GM23248 (cell line): Measurements from ENCODE around the gene UQCRHL. TPM values are rescaled to one million over a fixed set of nuclear protein-coding genes. Genes with fewer than 3 reads are reported as not detected.
"Not testable (repeated sequence)": the region's sequence is repeated elsewhere in the genome, so short reads cannot be mapped to it uniquely, and the experiment has no call there.

Source experiments
- DNase-seq: peaks from one replicate; pipeline ENCODE4 v3.0.0-alpha.2; 2015
- H2AFZ ChIP-seq: fragments of 200-600 bp; sonication (generic); 2 replicates; pipeline ENCODE4 v1.6.1; 2016; ENCODE audit warnings: antibody characterized with exemption
- H3F3A ChIP-seq: fragments of 200-600 bp; sonication (generic); 2 replicates; pipeline ENCODE4 v1.6.1; 2016; ENCODE audit warnings: mild to moderate bottlenecking, antibody characterized with exemption, mixed run types; ENCODE audit not compliant: insufficient read depth
- H3K27ac ChIP-seq: fragments of 200-600 bp; sonication (generic); 2 replicates; pipeline ENCODE4 v1.5.1; 2016; ENCODE audit warnings: mild to moderate bottlenecking
- H3K27me3 ChIP-seq: fragments of 200-600 bp; sonication (generic); replicated peaks from 2 replicates; pipeline ENCODE4 v1.6.1; 2016; ENCODE audit warnings: mild to moderate bottlenecking; ENCODE audit not compliant: insufficient read depth
- H3K36me3 ChIP-seq: fragments of 200-600 bp; sonication (generic); 2 replicates; pipeline ENCODE4 v1.6.1; 2016; ENCODE audit warnings: low read depth, mild to moderate bottlenecking
- H3K4me1 ChIP-seq: fragments of 200-600 bp; sonication (generic); 2 replicates; pipeline ENCODE4 v1.6.1; 2016; ENCODE audit warnings: mild to moderate bottlenecking; ENCODE audit not compliant: insufficient read depth
- H3K4me2 ChIP-seq: fragments of 200-600 bp; sonication (generic); one replicate; pipeline ENCODE4 v1.6.1; 2016; ENCODE audit warnings: mild to moderate bottlenecking; ENCODE audit not compliant: unreplicated experiment
- H3K4me3 ChIP-seq: fragments of 200-600 bp; sonication (generic); 2 replicates; pipeline ENCODE4 v1.5.1; 2016; ENCODE audit warnings: mild to moderate bottlenecking
- H3K79me2 ChIP-seq: fragments of 200-600 bp; sonication (generic); 2 replicates; pipeline ENCODE4 v1.6.1; 2016; ENCODE audit warnings: mild to moderate bottlenecking; ENCODE audit not compliant: insufficient read depth
- H3K9ac ChIP-seq: fragments of 200-600 bp; sonication (generic); 2 replicates; pipeline ENCODE4 v1.6.1; 2016; ENCODE audit warnings: mild to moderate bottlenecking
- H3K9me2 ChIP-seq: fragments of 200-600 bp; sonication (generic); 2 replicates; pipeline ENCODE4 v1.6.1; 2016; ENCODE audit warnings: mixed run types, mild to moderate bottlenecking, moderate library complexity; ENCODE audit not compliant: insufficient read depth
- H3K9me3 ChIP-seq: fragments of 200-600 bp; sonication (generic); one replicate; pipeline ENCODE4 v1.6.1; 2017; ENCODE audit warnings: low read depth
- H4K20me1 ChIP-seq: fragments of 200-600 bp; sonication (generic); 2 replicates; pipeline ENCODE4 v1.6.0; 2016; ENCODE audit not compliant: insufficient read depth
- EZH2 ChIP-seq: fragments of 200-600 bp; sonication (generic); IDR thresholded peaks from 2 replicates; pipeline ENCODE4 v1.6.1; 2018; ENCODE audit warnings: antibody characterized with exemption, mild to moderate bottlenecking; ENCODE audit not compliant: insufficient read depth, poor library complexity, severe bottlenecking
- EZH2phosphoT487 ChIP-seq: fragments of 200-600 bp; sonication (generic); IDR thresholded peaks from 2 replicates; pipeline ENCODE4 v1.6.1; 2018; ENCODE audit warnings: antibody characterized with exemption, moderate library complexity, mild to moderate bottlenecking, low read depth; ENCODE audit not compliant: insufficient read depth
- WGBS, 2 experiments: methylation state at CpG; one replicate each; pipeline ENCODE4 v1.1.6; 2015 to 2017; ENCODE audit warnings: low lambda C conversion rate in 2 of 2, low coverage in 1 of 2; ENCODE audit errors: missing lambda C conversion rate in 2 of 2; 5-methylcytosine and 5-hydroxymethylcytosine counted together
- in situ Hi-C: fragments of 300-500 bp; cut with MboI; formaldehyde crosslinking; loops from 2 replicates; pipeline ENCODE4 v1.15.0; 2020
- polyA plus RNA-seq: library from polyadenylated mRNA; unstranded; fragments of >200 nt; fragmentation: Nextera tagmentation; extraction: Ambion mirVana; gene quantifications from 2 replicates; pipeline ENCODE4 v1.2.1, GENCODE V29; 2016
- total RNA-seq: library from RNA; depleted of rRNA; stranded (reverse); fragments of >200 nt; shearing (Covaris generic); gene quantifications from 2 replicates; pipeline ENCODE4 v1.2.3, GENCODE V29; 2014

The UQCRHL gene
- total and polyA plus RNA-seq, 2 experiments from 2014 or later = 0.32 to 0.60 TPM

DNA sequence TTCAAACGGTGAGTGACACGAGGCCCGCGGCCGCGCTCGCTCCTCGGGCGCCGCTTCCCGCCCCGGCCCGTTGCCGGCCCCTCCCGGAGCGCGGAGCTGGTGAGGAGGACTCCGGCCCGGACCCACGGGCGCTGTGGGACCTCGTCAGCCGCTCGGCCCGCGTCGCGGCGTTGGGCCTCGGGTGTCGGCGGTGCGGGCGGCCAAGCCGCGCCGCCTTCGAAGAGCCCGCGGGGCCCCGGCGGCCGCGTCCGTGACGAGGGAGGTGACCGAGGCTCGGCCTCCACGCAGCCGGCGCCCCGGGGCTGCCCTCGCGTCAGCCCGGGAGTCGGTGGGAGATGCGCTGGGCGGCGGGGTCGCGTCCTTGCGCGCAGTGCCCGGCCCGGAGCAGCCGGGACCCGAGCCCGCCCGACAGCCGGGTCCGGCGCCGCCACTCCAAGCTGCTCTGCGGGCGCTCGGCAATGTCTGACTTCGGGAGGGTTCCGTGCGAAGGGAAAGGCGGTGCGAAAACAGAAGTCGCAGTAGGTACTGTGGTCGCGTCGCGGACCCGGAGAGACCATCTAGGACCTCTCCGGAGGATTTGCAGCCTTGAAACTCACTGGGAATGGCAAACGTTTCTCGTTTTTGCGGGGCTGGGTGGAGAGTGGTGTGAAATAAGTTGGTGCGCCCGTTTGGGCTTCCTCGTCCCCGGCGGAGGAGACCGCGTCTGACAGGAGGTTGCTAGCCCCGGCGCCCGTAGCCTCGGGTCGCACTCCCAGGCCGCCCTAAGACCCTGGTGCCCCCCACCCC, 40.9 kb upstream of the UQCRHL start:
- H4K20me1 ChIP-seq = no peaks in the 10 kb centered on the region
- H3K4me3 ChIP-seq = peak overlapping the region; percentile 89
- H3K4me1 ChIP-seq = peaks cover 35% of the 10 kb centered on the region
- peak overlapping the region; percentile 96 for H3K27ac ChIP-seq
- peak; percentile 78 for DNase-seq
- H2AFZ ChIP-seq = peak overlapping the region; percentile 38; the same call in 1 of the 2 replicates
- TF ChIP-seq EZH2phosphoT487 (no peak), EZH2 (no peak)
- peak overlapping the region; percentile 97 for H3K4me2 ChIP-seq
- in situ Hi-C loops = no loop called here
- peaks cover 30% of the 10 kb centered on the region for H3F3A ChIP-seq
- 1 to 2% methylated on average over 53 to 78 of the region's 104 CpGs for WGBS, 2 experiments
- no peaks in the 10 kb centered on the region for H3K27me3 ChIP-seq
- peaks cover 83% of the 10 kb centered on the region for H3K79me2 ChIP-seq
- no peaks in the 10 kb centered on the region for H3K36me3 ChIP-seq
- H3K9ac ChIP-seq = peak overlapping the region; percentile 96
- no peaks in the 10 kb centered on the region for H3K9me3 ChIP-seq
- H3K9me2 ChIP-seq = no peaks in the 10 kb centered on the region

DNA sequence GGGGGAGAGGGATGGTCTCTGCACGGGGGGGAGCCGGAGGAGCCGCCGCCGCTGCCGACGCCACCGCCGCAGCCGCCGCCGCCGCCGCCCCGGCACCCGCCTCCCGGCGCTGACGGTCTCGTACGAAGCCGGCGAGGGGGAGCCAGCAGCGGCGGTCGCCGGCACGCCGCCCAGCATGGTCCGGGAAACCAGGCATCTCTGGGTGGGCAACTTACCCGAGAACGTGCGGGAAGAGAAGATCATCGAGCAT, 40.4 kb upstream of the UQCRHL start:
- in situ Hi-C loops = no loop called here
- Histone ChIP-seq H3K4me3 (peak overlapping the region; percentile 89), H3K79me2 (peaks cover 77% of the 10 kb centered on the region), H4K20me1 (no peaks in the 10 kb centered on the region), H3K9me2 (no peaks in the 10 kb centered on the region), H3K27ac (peak overlapping the region; percentile 96), H3K27me3 (no peaks in the 10 kb centered on the region), H3K4me2 (peak overlapping the region; percentile 97), H3K36me3 (no peaks in the 10 kb centered on the region), H3K9ac (peak overlapping the region; percentile 96), H3K9me3 (no peaks in the 10 kb centered on the region), H3F3A (peaks cover 30% of the 10 kb centered on the region), H3K4me1 (peaks cover 35% of the 10 kb centered on the region), H2AFZ (peak overlapping the region; percentile 38; the same call in 1 of the 2 replicates)
- TF ChIP-seq EZH2phosphoT487 (no peak), EZH2 (no peak)
- no peak for DNase-seq
- WGBS, 2 experiments = 0 to 1% methylated on average over 10 to 31 of the region's 34 CpGs

DNA sequence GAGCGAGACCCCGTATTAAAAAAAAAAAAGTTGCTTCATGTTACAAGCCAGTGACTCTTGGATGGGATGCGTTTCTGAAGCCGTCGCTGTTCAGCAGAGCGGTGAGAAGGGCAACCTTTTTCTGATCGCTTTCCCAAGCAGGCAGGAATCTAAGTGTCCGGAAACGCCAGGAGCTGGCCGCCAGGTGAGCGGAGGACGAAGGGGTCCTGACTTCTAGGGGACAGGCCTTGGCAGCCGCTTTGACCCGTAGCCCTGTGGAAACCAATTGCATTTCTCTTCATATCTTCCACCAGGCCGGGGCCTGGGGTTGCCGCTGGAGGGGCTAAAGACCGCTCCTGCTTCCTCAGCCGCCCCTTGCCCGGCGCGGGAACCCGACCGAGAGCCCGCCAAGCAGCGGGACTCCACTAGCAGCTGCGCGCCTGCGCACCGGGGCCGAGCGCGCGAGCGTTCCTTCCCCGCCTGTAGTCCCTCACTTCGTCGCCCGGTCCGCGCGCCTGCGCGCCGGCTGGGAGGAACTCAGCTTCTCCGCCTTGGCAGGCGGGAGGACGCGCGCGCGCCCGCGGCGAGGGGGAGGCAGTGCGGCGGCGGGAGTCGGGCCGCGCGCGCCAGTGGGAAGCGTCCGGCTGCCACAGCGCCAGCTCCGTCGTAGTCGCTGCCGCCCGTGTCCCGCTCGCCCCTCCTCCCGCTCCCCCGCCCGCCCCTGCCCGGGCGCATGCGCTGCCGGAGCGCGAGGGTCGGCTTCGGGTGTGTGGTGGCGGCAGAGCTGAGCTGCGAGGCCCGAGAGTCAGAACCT, 39.8 kb upstream of the UQCRHL start, which contains the start of gene SPEN:
Gene SPEN, plus strand, starts transcription at position 608 of the 793 bp plus-strand sequence. CDS start 361 bp downstream, outside the sequence.
- Histone ChIP-seq H3K4me2 (peak within 1 kb of the TSS; percentile 97), H3K9ac (peak within 1 kb of the TSS; percentile 96), H3K9me3 (no peaks in the 10 kb centered on the region), H3F3A (peaks cover 30% of the 10 kb centered on the region), H4K20me1 (no peaks in the 10 kb centered on the region), H3K79me2 (peaks cover 72% of the 10 kb centered on the region), H3K4me3 (peak within 1 kb of the TSS; percentile 89), H3K4me1 (peaks cover 35% of the 10 kb centered on the region), H3K27ac (peak within 1 kb of the TSS; percentile 96), H3K36me3 (no peaks in the 10 kb centered on the region), H3K9me2 (no peaks in the 10 kb centered on the region), H2AFZ (peak within 1 kb of the TSS; percentile 96), H3K27me3 (no peaks in the 10 kb centered on the region)
- peak; percentile 98 for DNase-seq
- in situ Hi-C loops = no loop called here
- TF ChIP-seq EZH2phosphoT487 = no peak
- TF ChIP-seq EZH2 = no peak
- WGBS, 2 experiments = 1% methylated on average over 61 to 70 of the region's 86 CpGs

DNA sequence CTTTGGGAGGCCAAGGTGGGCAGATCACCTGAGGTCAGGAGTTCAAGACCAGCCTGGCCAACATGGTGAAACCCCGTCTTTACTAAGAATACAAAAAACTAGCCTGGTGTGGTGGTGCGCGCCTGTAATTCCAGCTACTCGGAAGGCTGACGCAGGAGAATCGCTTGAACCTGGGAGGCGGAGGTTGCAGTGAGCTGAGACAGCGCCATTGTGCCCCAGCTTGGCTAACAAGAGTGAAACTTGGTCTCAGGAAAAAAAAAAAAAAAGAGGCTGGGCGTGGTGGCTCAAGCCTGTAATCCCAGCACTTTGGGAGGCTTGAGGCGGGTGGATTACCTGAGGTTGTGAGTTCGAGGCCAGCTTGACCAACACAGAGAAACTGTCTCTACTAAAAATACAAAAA, 38.6 kb upstream of the UQCRHL start:
- H3K27ac ChIP-seq, H3K4me2 ChIP-seq, DNase-seq, H3K36me3 ChIP-seq, H3K9me2 ChIP-seq, H3K4me3 ChIP-seq, H3K9ac ChIP-seq, in situ Hi-C loops, H3K27me3 ChIP-seq, H3K9me3 ChIP-seq, H4K20me1 ChIP-seq, H2AFZ ChIP-seq: not testable (repeated sequence)
- WGBS, 2 experiments = 95 to 96% methylated on average over 10 to 11 of the region's 11 CpGs
- peaks cover 60% of the 10 kb centered on the region for H3K79me2 ChIP-seq
- H3K4me1 ChIP-seq = peaks cover 24% of the 10 kb centered on the region
- peaks cover 21% of the 10 kb centered on the region for H3F3A ChIP-seq
